GM19023 (cell line): ENCODE measurements around the gene SLC6A13.

Experiments
- ATAC-seq: cut with Tn5 transposase; IDR thresholded peaks from one replicate; pipeline ENCODE4 v1.9.1; 2021; ENCODE audit warnings: mild to moderate bottlenecking, moderate library complexity; ENCODE audit not compliant: unreplicated experiment

The SLC6A13 gene

DNA sequence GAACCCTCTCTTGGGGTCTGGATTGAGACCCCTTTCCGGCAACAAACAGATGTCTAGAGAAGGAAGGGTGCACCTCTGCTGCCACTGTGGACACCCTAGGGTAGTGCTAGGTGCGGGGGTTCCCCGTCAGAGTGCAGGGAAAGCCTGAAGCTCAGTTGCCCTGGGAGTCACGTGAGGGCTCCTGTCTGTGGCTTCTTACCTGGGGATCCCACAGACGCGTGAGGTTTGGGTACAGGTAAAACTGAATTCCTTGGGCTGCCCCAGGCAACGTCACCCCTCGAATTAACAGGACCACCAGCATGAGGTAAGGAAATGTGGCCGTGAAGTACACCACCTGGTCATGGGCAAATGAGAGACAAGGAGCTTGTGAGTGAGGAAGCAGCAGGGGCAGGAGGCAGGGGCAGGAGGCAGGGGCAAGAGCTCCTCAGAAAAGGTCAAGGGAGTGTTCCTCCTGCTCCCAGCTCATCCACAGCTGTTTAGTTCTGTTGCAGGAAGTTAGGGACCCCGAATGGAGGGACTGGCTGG is 27.7 kb downstream of the SLC6A13 start:
- no peak for ATAC-seq

DNA sequence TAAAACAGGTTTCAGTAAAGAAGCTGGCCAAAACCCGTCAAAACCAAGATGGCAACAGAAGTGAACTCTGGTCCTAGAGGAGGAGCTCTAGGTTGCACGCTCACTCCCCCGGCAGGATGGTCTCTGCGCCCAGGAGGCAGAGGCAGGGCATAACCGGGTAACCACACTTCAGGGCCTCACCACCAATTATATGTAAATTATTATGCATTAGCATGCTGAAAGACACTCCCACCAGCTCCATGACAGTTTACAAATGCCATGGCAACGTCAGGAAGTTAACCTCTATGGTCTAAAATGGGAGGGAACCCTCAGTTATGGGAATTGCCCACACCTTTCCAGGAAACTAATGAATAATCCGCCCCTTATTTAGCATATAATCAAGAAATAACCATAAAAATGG is 28.6 kb downstream of the SLC6A13 start:
- ATAC-seq: no peak

- ATAC-seq: no peak
These were observed 29.0 kb downstream of the SLC6A13 start for GRCh38 chr12:233615-233968.

DNA sequence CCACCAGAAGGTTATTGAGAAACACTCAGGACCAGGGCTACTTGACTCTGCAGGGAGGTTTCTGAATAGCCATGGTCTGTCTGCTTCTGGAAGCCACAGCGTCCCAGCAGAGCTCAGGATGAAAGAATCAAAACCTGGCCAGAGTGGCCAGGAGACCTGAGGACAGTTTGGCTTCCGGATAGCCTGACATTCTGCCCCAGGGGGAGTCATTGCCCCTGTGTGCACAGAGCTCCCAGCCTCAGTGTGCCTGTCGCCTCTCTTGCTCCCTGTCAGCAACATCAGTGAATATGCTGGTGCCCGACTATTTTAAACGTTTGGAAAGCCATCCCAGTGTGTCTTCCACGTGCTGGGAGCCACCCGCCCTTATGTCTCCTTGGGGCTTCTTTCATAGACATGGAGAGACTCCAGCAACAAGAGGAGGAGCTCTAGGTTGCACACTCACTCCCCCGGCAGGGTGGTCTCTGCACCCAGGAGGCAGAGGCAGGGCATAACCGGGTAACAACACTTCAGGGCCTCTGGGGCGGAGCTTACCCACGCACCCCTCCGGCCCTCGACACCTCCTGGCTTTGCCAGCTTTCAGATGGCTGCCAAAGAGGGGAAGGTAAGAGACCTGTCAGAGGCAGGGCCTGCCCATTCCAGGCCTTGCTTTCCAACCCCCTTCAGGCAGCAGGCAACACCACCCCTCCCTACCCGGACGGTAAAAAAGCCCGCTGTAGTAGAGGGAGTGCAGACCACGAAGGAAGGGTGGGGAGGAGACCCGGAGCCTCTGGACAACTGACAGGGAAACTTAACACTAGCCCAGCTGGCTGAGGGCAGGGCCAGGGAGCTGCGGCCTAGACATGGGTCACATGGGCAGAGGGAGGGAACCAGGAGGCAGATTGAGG is 29.7 kb downstream of the SLC6A13 start:
- no peak for ATAC-seq

GRCh38 chr12:230925-231671 is 31.5 kb downstream of the SLC6A13 start:
- no peak for ATAC-seq

- ATAC-seq: no peak
These were observed 33.0 kb downstream of the SLC6A13 start for GRCh38 chr12:229441-230191.

- no peak for ATAC-seq
These were observed 33.8 kb downstream of the SLC6A13 start for GRCh38 chr12:228846-229200.

DNA sequence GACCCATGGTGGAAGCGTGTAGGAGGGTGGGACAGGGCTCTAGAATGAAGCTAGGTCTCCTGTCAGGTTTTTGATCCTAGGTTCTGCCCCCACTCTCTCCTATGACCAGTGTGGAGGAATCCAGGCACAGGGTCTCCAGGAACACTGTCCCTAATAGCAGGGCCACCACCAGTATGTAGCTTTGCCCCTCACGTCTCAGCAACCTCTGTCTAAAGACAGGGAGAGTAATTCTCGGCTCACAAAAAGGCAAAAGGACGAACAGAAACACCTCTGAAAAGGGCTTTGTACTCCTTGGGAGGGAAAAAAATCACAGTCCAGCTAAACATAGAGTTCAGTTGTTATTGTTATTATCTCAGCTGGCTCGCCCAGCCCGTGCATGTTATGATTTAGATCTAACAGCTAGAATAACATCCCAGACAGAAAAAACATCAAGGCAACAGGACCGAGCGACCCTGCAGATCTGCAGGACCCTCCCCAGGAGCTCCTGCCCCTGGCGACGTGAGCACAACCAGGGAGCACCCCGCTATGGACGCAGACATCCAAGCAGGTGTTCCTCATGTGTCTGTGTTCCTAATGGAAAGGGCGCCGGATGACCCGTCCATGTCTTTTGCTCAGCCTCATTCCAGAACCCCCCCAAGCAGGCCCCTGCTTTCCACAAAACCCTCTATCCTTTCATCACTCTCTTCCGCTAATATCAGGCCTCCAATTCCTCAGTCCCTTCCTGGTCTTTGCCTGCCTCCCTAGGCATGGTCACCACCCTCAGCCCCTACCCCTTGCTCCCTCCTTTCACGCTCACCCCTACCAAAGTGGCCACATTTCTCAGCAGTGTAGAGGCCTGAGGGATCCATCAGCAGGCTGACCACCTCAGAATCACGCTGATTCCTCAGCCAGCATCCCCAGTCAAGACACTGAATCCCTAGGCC is 34.5 kb downstream of the SLC6A13 start:
- ATAC-seq: no peak

DNA sequence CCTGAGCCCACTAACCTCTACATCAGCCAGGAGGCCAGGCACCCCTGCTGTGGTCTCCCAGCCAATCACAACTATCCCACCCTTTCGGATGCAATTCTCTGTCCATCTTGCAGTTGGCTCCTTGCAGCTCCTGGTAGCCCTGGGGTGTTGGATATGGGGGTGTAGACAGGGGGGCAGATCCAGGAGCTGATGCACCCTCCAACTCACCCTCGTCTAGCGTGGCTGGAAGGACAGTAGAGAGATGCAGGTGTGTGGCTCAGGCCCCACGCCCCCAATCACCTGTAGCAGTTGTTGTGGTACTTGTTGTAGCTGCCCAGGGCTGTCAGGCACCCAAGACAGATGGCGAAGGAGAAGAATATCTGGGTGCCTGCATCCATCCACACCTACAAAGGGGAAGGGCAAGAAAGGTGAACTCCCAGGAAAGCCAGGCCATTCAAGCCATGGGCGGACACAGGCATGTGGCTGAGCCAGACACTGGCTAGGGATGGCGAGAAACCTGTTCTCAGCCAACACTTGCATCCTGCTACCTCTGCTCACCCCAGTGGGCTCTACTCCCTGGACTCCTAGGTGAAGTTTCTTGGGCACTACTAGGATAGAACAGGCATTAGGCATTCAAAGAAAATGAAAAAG is 35.2 kb downstream of the SLC6A13 start:
- ATAC-seq: no peak

DNA sequence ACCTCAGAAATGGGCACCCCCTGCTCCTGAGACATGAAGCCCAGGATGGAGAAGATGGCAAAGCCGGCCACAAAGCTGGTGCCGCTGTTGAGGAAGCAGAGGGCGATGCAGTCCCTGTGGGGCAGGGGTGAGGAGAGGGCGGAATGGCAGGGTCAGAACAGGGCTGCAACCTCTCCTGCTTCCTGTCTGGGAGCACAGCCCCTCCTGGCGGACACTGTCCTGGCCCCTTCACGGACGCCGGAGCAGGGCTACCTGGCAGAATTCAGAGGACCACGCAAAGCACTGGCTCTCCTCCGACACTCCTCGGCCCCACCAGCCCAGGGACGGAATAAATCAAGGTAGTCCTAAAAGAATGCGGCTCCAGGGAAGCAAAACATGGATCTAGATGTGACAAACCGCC is 36.2 kb downstream of the SLC6A13 start:
- ATAC-seq: no peak

DNA sequence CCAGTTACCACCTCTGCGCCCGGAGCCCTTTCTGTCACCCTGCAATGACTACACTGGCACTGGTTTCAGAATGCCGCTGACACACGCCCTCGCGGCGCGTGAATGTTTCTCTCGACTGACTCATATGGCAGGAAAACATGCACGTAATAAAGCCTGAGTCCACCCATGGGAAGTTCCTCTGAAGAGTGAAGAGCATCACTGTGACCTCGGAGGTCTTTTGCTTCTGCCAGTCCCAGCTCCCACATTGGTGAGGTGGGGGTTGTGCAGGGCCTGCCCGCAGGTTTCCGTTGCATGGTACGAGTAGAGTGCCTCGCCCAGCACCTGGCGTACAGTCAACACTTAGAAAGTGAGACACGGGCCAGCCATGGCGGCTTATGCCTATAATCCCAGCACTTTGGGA is 37.6 kb downstream of the SLC6A13 start:
- ATAC-seq: no peak

- ATAC-seq: no peak
These were observed 38.3 kb downstream of the SLC6A13 start for GRCh38 chr12:224330-224729.

- ATAC-seq: no peak
These were observed 38.8 kb downstream of the SLC6A13 start for GRCh38 chr12:223841-224240.

DNA sequence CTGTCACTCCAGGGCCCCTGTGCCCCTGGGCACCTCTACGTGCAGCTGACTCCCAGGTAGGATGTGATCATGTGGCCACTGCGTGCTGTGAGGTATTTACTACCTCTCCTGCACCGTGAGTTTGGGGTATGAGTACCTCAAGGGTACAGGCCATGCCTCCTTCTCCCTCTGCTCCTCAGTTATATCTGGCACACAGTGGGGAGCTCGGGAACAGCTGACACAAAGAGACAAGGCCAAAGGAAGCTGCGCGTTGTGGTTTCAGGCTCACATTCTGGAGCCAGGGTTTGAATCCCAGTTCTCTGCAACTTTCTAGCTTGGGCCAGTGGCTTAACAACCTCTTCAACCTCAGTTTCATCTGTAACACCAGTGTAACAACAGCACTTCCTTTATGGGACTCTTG is 40.9 kb downstream of the SLC6A13 start:
- ATAC-seq: no peak

DNA sequence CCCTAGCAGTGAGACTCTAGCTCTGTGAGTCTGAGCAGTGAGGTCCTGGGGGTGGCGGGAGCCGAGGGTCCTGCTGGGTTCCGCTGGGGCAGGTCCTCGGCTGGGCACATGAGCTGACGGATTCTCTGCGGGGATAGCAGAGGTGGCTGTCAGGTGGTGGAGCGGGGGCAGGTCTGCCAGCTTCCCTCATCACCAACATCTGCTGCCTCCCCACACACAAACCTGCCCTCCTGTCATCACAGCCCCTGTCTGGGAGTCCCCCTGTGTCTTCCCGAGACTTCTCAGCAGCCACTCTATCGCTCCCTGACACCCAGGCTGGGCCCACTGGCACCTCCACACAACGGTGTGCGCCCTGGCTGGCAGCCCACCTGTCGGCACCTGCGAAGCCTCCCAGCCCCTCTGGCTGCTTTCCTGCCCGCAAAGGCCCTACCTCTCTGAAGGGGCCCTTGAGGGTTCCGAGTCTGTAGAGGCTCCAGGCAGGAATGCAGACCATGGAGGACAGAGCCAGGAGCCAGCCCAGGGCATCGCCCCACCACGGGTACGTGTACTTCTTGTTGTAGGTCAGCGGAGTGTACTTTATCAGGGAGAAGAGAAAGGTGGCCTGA is 41.6 kb downstream of the SLC6A13 start:
- ATAC-seq: no peak

DNA sequence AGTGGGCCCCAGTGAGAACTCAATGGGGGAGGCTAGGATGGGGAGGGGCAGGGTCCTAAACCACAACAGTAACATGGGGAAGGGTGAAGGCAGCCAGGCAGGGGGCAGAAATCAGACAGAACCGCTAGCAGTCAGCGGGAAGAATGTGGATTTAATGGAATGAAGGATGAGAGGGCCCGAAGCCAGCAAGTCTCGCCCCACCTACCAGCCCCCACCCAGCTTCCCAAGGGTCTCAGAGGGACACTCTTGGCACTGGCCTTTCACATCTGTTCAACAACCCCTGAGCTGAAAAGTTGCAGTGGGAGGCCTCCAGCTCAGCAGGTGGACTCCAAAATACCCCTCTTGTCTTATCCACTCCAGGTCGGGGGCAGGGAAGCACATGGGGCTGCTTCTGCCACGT is 42.1 kb downstream of the SLC6A13 start:
- no peak for ATAC-seq

DNA sequence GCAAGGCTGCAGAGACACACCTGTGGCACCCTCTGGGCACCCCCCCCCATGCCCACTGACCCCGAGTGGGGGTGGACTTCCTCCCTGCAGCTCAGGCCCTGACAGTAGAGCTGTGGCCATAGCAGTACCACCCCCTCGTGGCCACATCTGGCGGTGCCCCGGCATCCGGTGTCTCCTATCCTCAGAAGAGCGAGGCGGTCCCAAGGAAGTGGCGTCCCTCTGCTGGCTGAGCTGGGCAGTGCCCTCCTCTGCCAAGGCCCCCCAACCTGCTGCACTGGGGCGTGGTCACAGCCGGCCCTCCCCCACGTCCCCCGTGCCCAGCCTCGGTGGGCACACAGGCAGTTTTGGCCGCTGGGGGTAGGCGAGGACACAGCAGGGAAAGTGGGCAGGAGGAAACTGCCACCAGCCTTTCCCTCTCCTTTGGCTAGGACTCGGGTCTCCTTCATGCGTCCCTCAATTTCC is 42.7 kb downstream of the SLC6A13 start:
- ATAC-seq: peak; percentile 62

GRCh38 chr12:218728-219590 is 43.7 kb downstream of the SLC6A13 start:
- no peak for ATAC-seq
